Kidney capillary endothelial cell (primary cell): ENCODE measurements around the gene NBEA.
"Not testable (repeated sequence)": the region's sequence is repeated elsewhere in the genome, so short reads cannot be mapped to it uniquely, and the experiment has no call there.

Source experiments
- DNase-seq: peaks from one replicate; pipeline ENCODE4 v3.0.0-alpha.2; 2018; ENCODE audit warnings: low spot score

The NBEA gene

GRCh38 chr13:35388441-35389355 is 446.6 kb downstream of the NBEA start:
- peak; percentile 81 for DNase-seq

- no peak for DNase-seq
These were observed 447.5 kb downstream of the NBEA start for GRCh38 chr13:35389535-35389934.

- no peak for DNase-seq
These were observed 450.7 kb downstream of the NBEA start for GRCh38 chr13:35392768-35393167.

- peak; percentile 36 for DNase-seq
These were observed 451.8 kb downstream of the NBEA start for GRCh38 chr13:35393886-35394285.

- DNase-seq, result not testable (repeated sequence)
These were observed 466.2 kb downstream of the NBEA start for GRCh38 chr13:35408285-35408684.

- no peak for DNase-seq
These were observed 469.1 kb downstream of the NBEA start for GRCh38 chr13:35411059-35411744.

GRCh38 chr13:35448465-35448864 is 506.4 kb downstream of the NBEA start:
- DNase-seq, result no peak

GRCh38 chr13:35449821-35450220 is 507.8 kb downstream of the NBEA start:
- no peak for DNase-seq

GRCh38 chr13:35455022-35455421 is 513.0 kb downstream of the NBEA start:
- DNase-seq, result no peak

- DNase-seq, result no peak
These were observed 515.2 kb downstream of the NBEA start for GRCh38 chr13:35457258-35457657.

- no peak for DNase-seq
These were observed 518.0 kb downstream of the NBEA start for GRCh38 chr13:35460061-35460460.

GRCh38 chr13:35465371-35465770 is 523.3 kb downstream of the NBEA start:
- DNase-seq, result no peak

GRCh38 chr13:35468195-35468594 is 526.1 kb downstream of the NBEA start:
- DNase-seq, result no peak

GRCh38 chr13:35469806-35470525 is 527.9 kb downstream of the NBEA start:
- no peak for DNase-seq

- no peak for DNase-seq
These were observed 528.9 kb downstream of the NBEA start for GRCh38 chr13:35470671-35471661.

GRCh38 chr13:35471706-35472322 is 529.7 kb downstream of the NBEA start:
- no peak for DNase-seq

- no peak for DNase-seq
These were observed 530.3 kb downstream of the NBEA start for GRCh38 chr13:35472323-35472881.

GRCh38 chr13:35473206-35473775 is 531.2 kb downstream of the NBEA start:
- DNase-seq, result no peak

GRCh38 chr13:35473802-35474201 is 531.7 kb downstream of the NBEA start:
- no peak for DNase-seq

- no peak for DNase-seq
These were observed 532.6 kb downstream of the NBEA start for GRCh38 chr13:35474496-35475211.
